Calu3 (cell line): ENCODE data around the gene ZBTB22. TPM values are rescaled to one million over a fixed set of nuclear protein-coding genes. Genes with fewer than 3 reads are reported as not detected.
A peak's percentile ranks its signal among the peaks of the same experiment; 100 is the strongest.
"Not testable (repeated sequence)": the region's sequence is repeated elsewhere in the genome, so short reads cannot be mapped to it uniquely, and the experiment has no call there.

Experiments used
- BruUV-seq: library from RNA; stranded (reverse); fragments of 400-500 nt; replicated peaks from 2 replicates; lab custom pipeline; 2021; lab: Mats Ljungman, UMichigan
- CTCF ChIA-PET: fragments of 300-600 bp; sonication (Branson Sonifier 250); formaldehyde crosslinking; loops from one replicate; lab custom pipeline; 2022; ENCODE audit warnings: antibody characterized with exemption; lab: Charles Lee
- DNase-seq: peaks from one replicate; pipeline ENCODE4 v3.0.0; 2022
- H3K27ac Mint-ChIP-seq: one replicate; pipeline ENCODE4 v1.8.0; 2022; ENCODE audit warnings: mixed read lengths; ENCODE audit not compliant: unreplicated experiment
- H3K27me3 Mint-ChIP-seq: one replicate; pipeline ENCODE4 v1.8.0; 2022; ENCODE audit warnings: mixed read lengths; ENCODE audit not compliant: unreplicated experiment
- H3K36me3 Mint-ChIP-seq: one replicate; pipeline ENCODE4 v1.8.0; 2022; ENCODE audit warnings: mild to moderate bottlenecking, moderate library complexity, mixed read lengths; ENCODE audit not compliant: insufficient read depth, unreplicated experiment
- H3K4me1 Mint-ChIP-seq: one replicate; pipeline ENCODE4 v1.8.0; 2022; ENCODE audit warnings: mild to moderate bottlenecking, low read depth, mixed read lengths; ENCODE audit not compliant: unreplicated experiment
- H3K4me3 Mint-ChIP-seq: one replicate; pipeline ENCODE4 v1.8.0; 2022; ENCODE audit warnings: mild to moderate bottlenecking, low read depth, moderate library complexity, mixed read lengths; ENCODE audit not compliant: unreplicated experiment
- H3K9me3 Mint-ChIP-seq: one replicate; pipeline ENCODE4 v1.8.0; 2022; ENCODE audit warnings: low read depth, mixed read lengths; ENCODE audit not compliant: unreplicated experiment
- CTCF ChIP-seq: fragments of 200-600 bp; IDR thresholded peaks from one replicate; pipeline ENCODE4 v1.8.0; 2022; ENCODE audit warnings: antibody characterized with exemption; ENCODE audit not compliant: unreplicated experiment
- intact Hi-C: fragments of 100-400 bp; cut with micrococcal nuclease; formaldehyde crosslinking; loops from one replicate; pipeline ENCODE4 v1.10.0; 2022; ENCODE audit not compliant: unreplicated experiment
- total RNA-seq: library from RNA; stranded (reverse); gene quantifications from 2 replicates; pipeline ENCODE4 v1.2.3, GENCODE V29; 2022

ZBTB22 gene
- total RNA-seq, 1 experiment from 2014 or later: 22.6 TPM

DNA sequence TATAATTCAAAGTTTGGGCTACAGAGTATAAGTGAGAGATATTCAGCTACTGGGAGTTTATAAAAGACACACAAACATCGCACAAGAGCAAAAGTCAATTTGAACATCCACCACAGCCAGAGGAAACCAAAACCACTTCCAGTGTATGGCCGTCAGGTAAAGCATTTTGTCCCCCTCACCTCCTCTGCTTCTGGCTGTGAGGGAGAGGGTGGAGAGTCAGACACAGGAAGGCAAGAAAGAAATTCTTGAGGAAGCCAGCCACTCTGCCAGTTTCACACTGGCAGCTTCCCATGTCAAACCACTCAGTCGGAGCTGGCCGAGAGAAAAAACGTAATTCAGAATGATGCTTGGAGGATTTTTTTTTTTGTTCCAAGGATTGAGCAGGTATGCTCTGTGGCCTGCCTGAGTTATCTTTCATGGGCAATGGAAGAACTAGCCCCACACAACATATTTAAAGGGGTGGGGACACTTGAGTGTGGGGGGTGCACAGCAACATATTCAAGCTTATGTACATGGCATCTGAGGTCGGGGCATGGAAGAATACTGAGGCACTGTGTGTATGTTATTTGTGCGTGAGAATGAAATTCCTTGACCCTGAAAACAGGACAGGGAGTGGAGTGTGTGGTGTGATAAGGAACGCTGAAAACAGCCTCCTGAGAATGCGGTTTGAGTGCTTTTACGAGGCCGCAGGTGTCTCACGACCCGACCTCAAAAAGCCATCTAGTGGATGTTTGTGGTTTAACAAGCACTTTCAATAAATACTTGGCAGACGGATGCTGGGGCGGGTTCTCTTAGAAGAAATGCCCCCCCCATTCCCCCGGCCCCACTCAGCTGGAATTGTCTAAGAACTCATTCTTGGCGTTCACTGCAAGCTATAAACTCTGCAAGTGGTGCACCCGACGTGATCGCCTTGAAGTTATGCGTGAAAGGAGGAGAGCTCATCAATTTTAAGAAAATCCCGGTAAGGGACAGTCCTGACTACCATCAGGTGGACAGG is 27.5 kb upstream of the ZBTB22 start:
- CTCF ChIA-PET: interaction anchor here (0.6 to 2.4 kb wide), 12 partner anchors 17 to 1245 kb away, joined by 3 to 11 read pairs (median 4); partner anchors contain the start of genes RGL2, TAPBP and ZBTB22
- BruUV-seq: no TSS peak
- no peaks in the 10 kb centered on the region for H3K36me3 Mint-ChIP-seq
- intact Hi-C loops: no loop called here
- DNase-seq: peak; percentile 74
- H3K27me3 Mint-ChIP-seq: peaks cover 41% of the 10 kb centered on the region
- no peaks in the 10 kb centered on the region for H3K9me3 Mint-ChIP-seq
- H3K27ac Mint-ChIP-seq: no peak overlapping the region
- H3K4me3 Mint-ChIP-seq: no peak overlapping the region
- H3K4me1 Mint-ChIP-seq: no peaks in the 10 kb centered on the region
- TF ChIP-seq CTCF: peak; percentile 77

- no TSS peak for BruUV-seq
- Mint-ChIP-seq H3K27ac (no peak overlapping the region), H3K9me3 (no peaks in the 10 kb centered on the region), H3K4me1 (no peaks in the 10 kb centered on the region), H3K36me3 (no peaks in the 10 kb centered on the region), H3K27me3 (peaks cover 41% of the 10 kb centered on the region), H3K4me3 (no peak overlapping the region)
- no peak for DNase-seq
- CTCF ChIA-PET: interaction anchor here (0.6 to 2.4 kb wide), 5 partner anchors 18 to 165 kb away, joined by 3 to 11 read pairs (median 6); partner anchors contain the start of genes RGL2 and ZBTB22
- intact Hi-C loops: no loop called here
- TF ChIP-seq CTCF: no peak
Measured at GRCh38 chr6:33343953-33344611, 26.5 kb upstream of the ZBTB22 start.

GRCh38 chr6:33343606-33343952 is 26.0 kb upstream of the ZBTB22 start:
- CTCF ChIA-PET: interaction anchor here (0.6 to 2.4 kb wide), 2 partner anchors 20 to 26 kb away, joined by 3 to 11 read pairs; partner anchors contain the start of gene ZBTB22
- intact Hi-C loops, H3K4me3 Mint-ChIP-seq, BruUV-seq, H3K27ac Mint-ChIP-seq, H3K9me3 Mint-ChIP-seq, H3K4me1 Mint-ChIP-seq, H3K36me3 Mint-ChIP-seq, DNase-seq: not testable (repeated sequence)
- H3K27me3 Mint-ChIP-seq: peaks cover 41% of the 10 kb centered on the region

GRCh38 chr6:33339193-33339592 is 21.6 kb upstream of the ZBTB22 start:
- Mint-ChIP-seq H3K4me3 (no peak overlapping the region), H3K27me3 (peaks cover 15% of the 10 kb centered on the region), H3K4me1 (no peaks in the 10 kb centered on the region), H3K9me3 (no peaks in the 10 kb centered on the region), H3K36me3 (no peaks in the 10 kb centered on the region), H3K27ac (no peak overlapping the region)
- no TSS peak for BruUV-seq
- CTCF ChIA-PET: no interaction called here
- intact Hi-C loops: no loop called here
- TF ChIP-seq CTCF: no peak
- DNase-seq: no peak
